ENCODE results near the gene STAC.

STAC gene

GRCh38 chr3:36591959-36592358, 211.7 kb downstream of the STAC start:
- DNase-seq (ENCODE audit: low read depth) = no peak

GRCh38 chr3:36595511-36595910, 215.2 kb downstream of the STAC start:
- no peak for DNase-seq (ENCODE audit: low read depth)

DNA sequence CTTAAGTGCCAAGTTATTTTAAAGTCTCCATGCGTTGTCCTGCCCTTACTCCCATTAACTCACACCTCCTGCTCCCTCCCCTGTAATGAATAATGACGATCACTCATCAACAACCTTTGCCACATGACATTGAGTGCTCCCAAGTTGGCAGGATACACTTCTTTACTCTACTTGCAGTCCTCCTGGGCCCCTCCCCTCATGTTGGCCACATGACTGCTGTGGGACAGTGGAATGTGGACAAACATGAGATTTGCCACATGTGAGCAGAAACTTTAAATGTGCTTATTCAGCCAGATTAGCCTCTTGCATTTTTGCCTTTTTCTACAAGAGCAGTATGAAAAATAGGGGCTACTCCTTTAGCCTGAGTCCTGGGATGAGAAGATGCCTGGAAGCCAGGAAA, 216.1 kb downstream of the STAC start:
- DNase-seq (ENCODE audit: low read depth) = no peak

- no peak for DNase-seq (ENCODE audit: low read depth)
These were observed 217.1 kb downstream of the STAC start for GRCh38 chr3:36597422-36597821.
